GM19452 (cell line): ENCODE measurements around the gene IMMP2L.

Experiments
- ATAC-seq: cut with Tn5 transposase; IDR thresholded peaks from one replicate; pipeline ENCODE4 v1.9.1; 2021; ENCODE audit not compliant: unreplicated experiment

Gene IMMP2L

GRCh38 chr7:111051832-111052231 lies 510.5 kb downstream of the IMMP2L start:
- ATAC-seq, result no peak

GRCh38 chr7:111050875-111051416 lies 511.3 kb downstream of the IMMP2L start:
- ATAC-seq, result no peak

GRCh38 chr7:111049971-111050680 lies 512.2 kb downstream of the IMMP2L start:
- ATAC-seq, result no peak

GRCh38 chr7:111047595-111047994 lies 514.7 kb downstream of the IMMP2L start:
- no peak for ATAC-seq

GRCh38 chr7:111045449-111045848 lies 516.8 kb downstream of the IMMP2L start:
- ATAC-seq, result no peak

- peak; percentile 93 for ATAC-seq
Measured at GRCh38 chr7:111043561-111043960, 518.7 kb downstream of the IMMP2L start.

- ATAC-seq, result no peak
Measured at GRCh38 chr7:111042842-111043241, 519.5 kb downstream of the IMMP2L start.

- ATAC-seq, result no peak
Measured at GRCh38 chr7:111041577-111041976, 520.7 kb downstream of the IMMP2L start.

GRCh38 chr7:111038185-111038584 lies 524.1 kb downstream of the IMMP2L start:
- ATAC-seq, result no peak

- ATAC-seq, result no peak
Measured at GRCh38 chr7:111031916-111032315, 530.4 kb downstream of the IMMP2L start.

GRCh38 chr7:111030336-111030735 lies 532.0 kb downstream of the IMMP2L start:
- no peak for ATAC-seq

- ATAC-seq, result peak; percentile 66
Measured at GRCh38 chr7:111029574-111030251, 532.6 kb downstream of the IMMP2L start.

- no peak for ATAC-seq
Measured at GRCh38 chr7:111029141-111029572, 533.1 kb downstream of the IMMP2L start.

GRCh38 chr7:111027396-111027795 lies 534.9 kb downstream of the IMMP2L start:
- ATAC-seq, result no peak

- ATAC-seq, result no peak
Measured at GRCh38 chr7:111026806-111027205, 535.5 kb downstream of the IMMP2L start.

GRCh38 chr7:111026343-111026742 lies 535.9 kb downstream of the IMMP2L start:
- ATAC-seq, result no peak

- ATAC-seq, result no peak
Measured at GRCh38 chr7:111025006-111025405, 537.3 kb downstream of the IMMP2L start.

- no peak for ATAC-seq
Measured at GRCh38 chr7:111018960-111019736, 543.1 kb downstream of the IMMP2L start.

GRCh38 chr7:111018447-111018846 lies 543.8 kb downstream of the IMMP2L start:
- no peak for ATAC-seq

GRCh38 chr7:111014079-111014478 lies 548.2 kb downstream of the IMMP2L start:
- ATAC-seq, result no peak
